LHCN-M2 (cell line): Measurements from ENCODE around the gene GSDMA. TPM values are rescaled to one million over a fixed set of nuclear protein-coding genes. Genes with fewer than 3 reads are reported as not detected.

ENCODE experiments used
- DNase-seq: peaks from one replicate; pipeline ENCODE4 v3.0.0-alpha.2; 2012; ENCODE audit warnings: low read depth
- total RNA-seq: library from RNA; depleted of rRNA; stranded (reverse); fragments of >200 nt; gene quantifications from 2 replicates; pipeline ENCODE4 v1.2.3, GENCODE V29; 2014; rRNA removed

GSDMA gene
- total RNA-seq, 1 experiment from 2014 or later = not detected

DNA sequence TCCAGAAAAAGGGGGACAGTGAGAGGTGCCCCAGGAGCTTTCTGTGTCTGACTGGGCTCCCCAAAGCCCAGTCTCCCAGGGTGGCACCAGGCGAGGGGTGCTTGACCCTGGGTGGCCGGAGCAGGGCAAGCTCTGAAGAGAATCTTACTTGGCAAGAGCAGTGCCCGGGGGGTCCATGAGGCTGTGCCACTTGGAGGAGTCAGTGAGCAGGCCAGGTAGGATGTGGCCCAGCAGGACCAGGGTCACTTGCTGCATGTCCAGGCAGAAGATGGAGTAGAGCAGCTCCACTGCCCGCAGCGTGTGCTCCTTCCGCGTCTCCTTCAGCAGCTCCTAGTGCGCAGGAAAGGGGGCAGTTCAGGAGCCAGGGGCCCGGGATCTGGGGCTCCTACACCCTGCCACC is 59.7 kb downstream of the GSDMA start:
- DNase-seq = no peak

DNA sequence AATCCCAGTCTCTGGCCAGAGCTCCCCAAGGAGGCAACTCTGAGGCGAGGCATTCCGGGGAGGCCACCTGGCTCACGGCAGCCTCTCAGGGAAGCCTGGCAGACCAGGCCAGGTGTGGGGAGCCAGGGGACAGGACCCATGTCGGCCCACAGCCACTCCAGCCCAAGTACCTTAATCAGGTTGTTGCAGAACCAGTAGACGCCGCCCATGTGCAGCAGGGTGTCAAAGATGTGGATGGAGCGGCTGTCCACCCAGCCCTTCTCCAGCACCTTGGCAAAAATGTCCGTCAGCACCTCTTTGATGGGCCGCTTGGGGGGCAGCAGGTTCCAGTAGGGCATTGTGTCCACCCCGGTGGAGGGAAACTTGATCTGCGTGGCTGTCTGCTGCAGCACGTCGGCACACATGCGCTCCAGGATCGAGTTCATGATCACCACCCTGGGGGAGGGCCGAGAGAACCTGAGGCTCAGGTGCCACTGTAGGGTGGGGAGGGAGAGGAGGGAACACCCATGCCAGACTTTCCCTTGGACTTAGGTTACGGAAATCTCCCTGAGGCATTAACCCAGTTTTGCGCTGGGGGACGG is 60.2 kb downstream of the GSDMA start:
- no peak for DNase-seq

- DNase-seq = no peak
Measured at GRCh38 chr17:40023590-40024292, 60.9 kb downstream of the GSDMA start.

GRCh38 chr17:40024901-40025300 is 62.1 kb downstream of the GSDMA start:
- DNase-seq = peak; percentile 31

GRCh38 chr17:40025559-40025958 is 62.8 kb downstream of the GSDMA start:
- DNase-seq = no peak

GRCh38 chr17:40025991-40026815 is 63.4 kb downstream of the GSDMA start:
- DNase-seq = no peak

GRCh38 chr17:40026816-40027613 is 64.2 kb downstream of the GSDMA start:
- peak; percentile 80 for DNase-seq

Other genes starting within 250 kb of the GSDMA start
- gene MIEN1, start 232.5 kb upstream of the GSDMA start, total RNA-seq = 68.3 and 71.0 TPM in 2 replicates
- 0.06 TPM in 2 replicates for gene GRB7, start 225.1 kb upstream of the GSDMA start, total RNA-seq
- not detected in 2 replicates for gene IKZF3, start 98.7 kb upstream of the GSDMA start, total RNA-seq
- not detected in 2 replicates for gene ZPBP2, start 94.8 kb upstream of the GSDMA start, total RNA-seq
- gene GSDMB, start 44.4 kb upstream of the GSDMA start, total RNA-seq = 0.98 and 1.8 TPM in 2 replicates
- gene ORMDL3, start 35.4 kb upstream of the GSDMA start, total RNA-seq = 29.0 and 31.7 TPM in 2 replicates
- gene LRRC3C, start 35.3 kb upstream of the GSDMA start, total RNA-seq = not detected in 2 replicates
- gene PSMD3, start 17.8 kb downstream of the GSDMA start, total RNA-seq = 153 and 159 TPM in 2 replicates
- gene CSF3, start 52.4 kb downstream of the GSDMA start, total RNA-seq = 5.1 and 6.7 TPM in 2 replicates
- gene MED24, start 91.4 kb downstream of the GSDMA start, total RNA-seq = 52.9 and 65.1 TPM in 2 replicates
- 22.3 and 32.5 TPM in 2 replicates for gene THRA, start 100.0 kb downstream of the GSDMA start, total RNA-seq
- 1.5 and 3.4 TPM in 2 replicates for gene NR1D1, start 137.6 kb downstream of the GSDMA start, total RNA-seq
- 62.1 and 62.8 TPM in 2 replicates for gene MSL1, start 159.0 kb downstream of the GSDMA start, total RNA-seq
- gene CASC3, start 177.5 kb downstream of the GSDMA start, total RNA-seq = 35.5 and 38.3 TPM in 2 replicates
- gene RAPGEFL1, start 214.5 kb downstream of the GSDMA start, total RNA-seq = 0.98 and 1.6 TPM in 2 replicates